Transverse colon (tissue), 4 donors: Measurements from ENCODE around the gene HIVEP3.

Experiments used
- POLR2A ChIP-seq: fragments of 450-650 bp; IDR thresholded peaks from one replicate; pipeline ENCODE4 v1.6.1; 2016; ENCODE audit warnings: antibody characterized with exemption, mild to moderate bottlenecking, moderate library complexity
- POLR2AphosphoS5 ChIP-seq, 3 donors: sonication (generic); formaldehyde crosslinking; IDR thresholded peaks; one replicate each; pipeline ENCODE4 v1.6.1; 2016; ENCODE audit warnings: antibody characterized with exemption in 3 of 3
- TF ChIP-seq, protein P1 (sequence below), 5 experiments: fragments of 200-600 bp in 3 of 5; fragments of 450-650 bp in 2 of 5; sonication (generic) in 3 of 5; IDR thresholded peaks; 1 replicate in 2 of 5; 2 replicates in 3 of 5; pipeline ENCODE4 v1.5.1; 2016 to 2017; ENCODE audit warnings: antibody characterized with exemption in 5 of 5, inconsistent platforms in 3 of 5, mild to moderate bottlenecking in 2 of 5, moderate library complexity in 1 of 5

- no peak for TF ChIP-seq POLR2A
- TF ChIP-seq, protein P1, sequence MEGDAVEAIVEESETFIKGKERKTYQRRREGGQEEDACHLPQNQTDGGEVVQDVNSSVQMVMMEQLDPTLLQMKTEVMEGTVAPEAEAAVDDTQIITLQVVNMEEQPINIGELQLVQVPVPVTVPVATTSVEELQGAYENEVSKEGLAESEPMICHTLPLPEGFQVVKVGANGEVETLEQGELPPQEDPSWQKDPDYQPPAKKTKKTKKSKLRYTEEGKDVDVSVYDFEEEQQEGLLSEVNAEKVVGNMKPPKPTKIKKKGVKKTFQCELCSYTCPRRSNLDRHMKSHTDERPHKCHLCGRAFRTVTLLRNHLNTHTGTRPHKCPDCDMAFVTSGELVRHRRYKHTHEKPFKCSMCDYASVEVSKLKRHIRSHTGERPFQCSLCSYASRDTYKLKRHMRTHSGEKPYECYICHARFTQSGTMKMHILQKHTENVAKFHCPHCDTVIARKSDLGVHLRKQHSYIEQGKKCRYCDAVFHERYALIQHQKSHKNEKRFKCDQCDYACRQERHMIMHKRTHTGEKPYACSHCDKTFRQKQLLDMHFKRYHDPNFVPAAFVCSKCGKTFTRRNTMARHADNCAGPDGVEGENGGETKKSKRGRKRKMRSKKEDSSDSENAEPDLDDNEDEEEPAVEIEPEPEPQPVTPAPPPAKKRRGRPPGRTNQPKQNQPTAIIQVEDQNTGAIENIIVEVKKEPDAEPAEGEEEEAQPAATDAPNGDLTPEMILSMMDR (IDR thresholded peaks at IDR 0.05), result no peak
- no peak for TF ChIP-seq POLR2AphosphoS5 (IDR thresholded peaks at IDR 0.05)
These were observed 31.4 kb downstream of the HIVEP3 start for GRCh38 chr1:41887365-41887764.
